NCI-H510A (cell line): ENCODE results near the gene C1RL.

ENCODE experiments used
- DNase-seq: peaks from one replicate; lab custom pipeline; 2025; lab: John Stamatoyannopoulos, UW

The C1RL gene

GRCh38 chr12:7108796-7109571 lies at the start of gene C1RL:
C1RL (minus strand) TSS chr12:7109214; CDS start chr12:7109180, 34 bp downstream.
- DNase-seq, result peak; percentile 47

- DNase-seq, result no peak
Measured at GRCh38 chr12:7157391-7157790, 48.4 kb upstream of the C1RL start.

GRCh38 chr12:7156259-7157197 lies 47.5 kb upstream of the C1RL start:
- DNase-seq, result no peak

DNA sequence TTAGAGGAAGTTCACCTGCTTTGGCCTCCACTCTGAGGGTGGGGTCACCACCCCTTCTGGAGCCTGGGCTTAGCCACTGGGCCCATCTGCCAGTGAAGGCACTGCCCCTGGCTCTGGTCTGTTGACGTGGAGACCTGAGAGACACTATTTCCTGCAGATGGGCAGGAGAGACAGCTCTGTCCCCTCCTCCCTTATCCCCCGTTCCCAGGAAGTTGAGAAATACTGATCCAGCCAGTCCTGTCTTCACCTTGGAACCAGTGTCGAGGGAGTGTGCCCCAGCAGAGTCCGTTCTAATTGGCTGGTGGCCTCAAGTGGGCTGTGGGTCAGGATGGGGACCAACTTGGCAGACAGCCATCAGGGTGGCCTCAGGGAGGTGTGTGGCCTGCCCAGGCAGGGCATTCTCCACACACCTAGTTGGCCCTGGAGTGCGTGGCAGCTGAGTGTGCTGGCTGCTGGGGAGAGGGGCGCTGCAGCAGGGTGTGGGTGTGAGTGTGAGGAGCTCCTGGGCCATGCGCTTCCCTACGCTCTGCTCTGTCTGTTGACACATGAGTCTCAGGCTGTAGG lies 46.5 kb upstream of the C1RL start:
- peak; percentile 91 for DNase-seq

DNA sequence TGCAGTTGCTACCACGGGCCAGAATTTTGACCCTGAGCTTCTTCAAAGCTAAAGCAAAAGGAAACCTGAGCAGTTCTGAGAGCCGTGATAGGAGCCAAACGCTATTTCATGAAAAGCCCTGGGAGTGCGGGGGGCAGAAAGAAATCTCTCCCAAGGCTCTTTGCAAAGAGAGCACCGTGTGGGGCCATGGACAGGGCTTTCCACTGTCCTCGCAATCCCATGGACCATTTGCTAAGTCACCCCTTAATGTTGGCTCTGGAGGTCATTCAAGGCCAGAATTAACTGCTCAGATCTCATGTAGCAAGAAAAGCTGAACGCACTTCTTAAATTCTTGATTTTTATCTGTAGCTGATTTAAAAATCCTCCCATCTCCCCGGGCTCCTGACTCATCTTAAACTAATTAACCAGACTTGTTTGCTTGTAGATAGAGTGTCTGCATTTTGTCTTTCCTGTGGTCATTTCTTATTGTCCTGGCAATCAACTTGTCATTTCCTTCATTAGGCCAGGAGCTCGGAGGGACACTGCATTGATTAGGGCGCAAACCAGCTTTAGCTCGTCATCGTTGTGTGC lies 46.0 kb upstream of the C1RL start:
- DNase-seq, result no peak

DNA sequence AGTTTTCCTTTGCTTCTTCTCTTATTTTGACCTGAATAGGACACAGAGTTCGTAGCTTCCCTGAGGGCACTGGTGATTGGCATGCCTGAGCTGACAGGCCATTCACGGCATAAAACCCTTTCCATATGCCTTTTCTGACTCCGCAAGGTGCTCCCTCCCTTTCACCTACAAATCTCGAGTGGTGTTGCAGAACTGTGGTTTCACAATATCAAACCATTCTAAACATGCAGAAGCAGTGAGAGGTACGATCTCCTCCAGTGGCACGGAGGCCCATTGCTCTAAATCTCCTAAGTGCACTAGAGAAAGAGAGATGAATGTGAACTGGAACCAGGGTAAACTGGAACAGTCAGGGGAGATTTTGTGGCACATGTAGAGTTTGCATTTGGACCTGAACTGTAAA lies 45.0 kb upstream of the C1RL start:
- no peak for DNase-seq

DNA sequence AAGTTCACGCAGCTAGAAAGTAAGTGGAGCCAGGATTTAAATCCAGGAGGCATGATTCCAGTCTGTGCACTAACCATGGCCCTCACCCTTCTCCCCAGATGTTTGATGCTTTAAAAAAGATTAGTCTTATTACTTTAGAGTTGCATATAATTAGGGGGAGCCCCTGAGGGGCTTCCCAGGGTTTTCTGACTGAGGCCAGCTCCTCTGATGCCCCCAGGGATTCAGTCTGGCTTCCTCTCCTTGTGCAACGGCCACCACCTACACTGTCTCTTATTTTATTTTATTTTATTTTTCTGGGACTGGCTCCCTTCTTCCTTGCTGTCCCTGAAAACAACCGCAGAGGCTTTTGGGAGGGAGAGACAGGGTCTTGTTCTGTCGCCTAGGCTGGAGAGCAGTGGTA lies 43.8 kb upstream of the C1RL start:
- DNase-seq, result no peak

- DNase-seq, result no peak
Measured at GRCh38 chr12:7151532-7151931, 42.5 kb upstream of the C1RL start.

DNA sequence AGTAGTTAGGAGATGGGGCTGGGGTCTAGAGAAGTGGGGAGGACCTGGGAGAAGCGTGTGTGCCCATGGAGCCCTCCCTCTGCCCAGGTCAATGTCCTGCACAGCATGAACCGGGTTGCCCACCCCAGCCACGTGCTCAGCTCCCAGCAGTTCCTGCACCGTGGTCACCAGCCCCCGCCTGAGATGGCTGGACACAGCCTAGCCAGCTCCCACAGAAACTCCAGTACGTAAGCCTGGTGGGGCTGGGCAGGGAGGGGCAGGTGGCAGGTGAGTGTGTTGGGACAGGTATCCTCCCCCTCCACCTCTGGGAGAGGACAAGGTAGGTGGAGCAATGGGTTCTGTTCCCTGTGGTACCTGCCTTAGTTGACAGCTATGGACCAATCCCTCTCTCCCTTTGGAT lies 41.8 kb upstream of the C1RL start:
- no peak for DNase-seq

GRCh38 chr12:7150356-7150755 lies 41.3 kb upstream of the C1RL start:
- DNase-seq, result no peak

DNA sequence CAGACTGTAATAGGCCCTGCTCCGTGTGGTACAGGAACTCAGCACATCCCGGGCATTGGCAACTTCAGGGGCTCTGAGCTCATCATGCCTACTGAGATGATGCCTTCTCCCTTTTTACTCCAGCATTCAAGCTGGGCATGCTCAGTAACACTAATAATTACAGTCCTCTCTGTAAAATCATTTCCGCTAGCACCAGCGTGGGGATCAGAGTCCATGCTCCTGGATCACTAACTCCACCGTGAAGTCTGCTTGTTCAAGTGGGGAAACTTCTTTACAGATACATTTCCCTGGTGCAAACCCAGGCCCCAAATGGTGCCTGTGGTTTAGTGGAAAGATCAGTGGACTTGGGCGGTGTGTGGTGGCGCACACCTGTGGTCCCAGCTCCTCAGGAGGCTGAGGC lies 37.9 kb upstream of the C1RL start:
- no peak for DNase-seq

GRCh38 chr12:7146228-7146627 lies 37.2 kb upstream of the C1RL start:
- DNase-seq, result no peak

GRCh38 chr12:7145671-7146070 lies 36.7 kb upstream of the C1RL start:
- DNase-seq, result no peak

GRCh38 chr12:7144414-7145120 lies 35.6 kb upstream of the C1RL start:
- no peak for DNase-seq

GRCh38 chr12:7143564-7143963 lies 34.5 kb upstream of the C1RL start:
- no peak for DNase-seq

- no peak for DNase-seq
Measured at GRCh38 chr12:7142809-7143465, 33.9 kb upstream of the C1RL start.

DNA sequence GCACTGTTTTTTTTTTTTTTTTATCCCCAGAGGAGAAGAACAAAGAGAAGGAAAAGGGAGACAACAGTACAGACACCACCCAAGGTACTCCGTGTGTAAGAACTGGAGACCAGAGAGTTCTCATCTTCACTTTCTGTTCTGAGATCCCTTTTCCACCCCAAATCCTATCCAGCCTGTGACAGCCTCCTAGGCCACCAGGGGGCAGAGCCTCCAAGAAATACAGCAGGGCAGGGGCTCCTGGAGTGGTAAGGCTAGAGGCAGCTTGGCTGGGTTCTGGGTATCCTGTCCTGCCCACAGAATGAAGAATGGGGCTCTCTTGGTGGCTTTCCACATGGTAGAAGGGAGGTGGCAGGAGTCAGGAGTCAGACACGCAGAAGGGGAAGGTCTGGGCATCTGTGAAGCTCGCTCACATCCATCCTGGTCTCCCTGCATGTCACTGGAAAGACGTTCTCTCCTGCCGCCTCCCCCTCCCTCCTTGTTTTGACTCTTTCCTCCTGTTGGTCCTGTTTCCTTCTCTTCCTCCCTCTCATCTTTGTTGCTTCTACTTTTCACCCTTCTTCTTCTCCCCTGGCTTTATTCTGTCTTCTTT lies 33.1 kb upstream of the C1RL start:
- DNase-seq, result no peak

GRCh38 chr12:7141351-7142005 lies 32.5 kb upstream of the C1RL start:
- no peak for DNase-seq

GRCh38 chr12:7139200-7139599 lies 30.2 kb upstream of the C1RL start:
- no peak for DNase-seq

GRCh38 chr12:7137908-7138307 lies 28.9 kb upstream of the C1RL start:
- no peak for DNase-seq
